ENCODE data around the gene ZFPL1. TPM values are rescaled to one million over a fixed set of nuclear protein-coding genes. Genes with fewer than 3 reads are reported as not detected.

The ZFPL1 gene
- total RNA-seq, 2 experiments from 2014 or later: 38.4 to 43.9 TPM

DNA sequence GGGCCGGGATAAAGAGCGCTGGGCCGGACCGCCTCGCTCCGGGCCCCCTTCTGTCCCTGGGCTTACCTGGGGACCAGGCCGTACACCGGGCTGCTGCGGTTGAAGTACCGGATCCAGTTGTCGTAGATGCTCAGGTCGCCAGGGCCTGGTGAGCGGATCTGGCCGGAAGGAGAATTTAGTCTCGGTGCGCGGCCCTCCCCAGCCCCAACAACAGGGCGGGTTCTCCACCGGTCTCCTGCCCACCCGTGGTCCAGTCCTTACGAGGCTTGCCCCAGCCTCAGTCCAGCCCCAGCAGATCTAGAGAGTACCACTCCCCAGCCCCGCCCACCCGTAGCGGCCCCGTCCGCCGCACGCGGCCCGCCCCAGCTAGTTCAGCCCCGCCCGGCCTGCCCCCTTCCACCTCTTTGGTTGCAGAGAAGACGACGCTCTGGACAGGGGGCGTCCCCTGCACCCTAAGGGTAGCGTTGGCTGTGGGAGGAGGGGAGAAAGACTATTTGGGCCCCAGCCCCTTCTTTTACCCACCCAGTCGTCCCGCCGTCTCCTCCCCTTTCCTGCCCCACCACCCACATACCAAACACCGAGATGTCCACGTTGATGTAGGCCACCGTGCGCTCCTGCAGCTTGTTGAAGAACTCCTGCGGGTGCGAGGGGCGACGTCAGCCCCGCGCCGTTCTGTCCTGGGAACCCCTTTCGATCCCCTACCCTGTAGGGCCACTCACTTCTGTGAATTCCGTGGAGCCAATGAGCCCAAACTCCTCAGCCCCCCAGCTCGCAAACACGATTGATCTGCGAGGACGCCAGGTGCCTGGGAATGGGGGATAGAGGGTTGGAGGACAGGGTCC lies 36.2 kb upstream of the ZFPL1 start:
- no peak overlapping the region for H3K4me3 ChIP-seq (ENCODE audit: low read depth, low read length, poor library complexity, severe bottlenecking)
- peaks cover 9% of the 10 kb centered on the region; the same call in 1 of the 2 replicates for H3K79me2 ChIP-seq (ENCODE audit: insufficient read depth, low read depth, low read length)
- H2AFZ ChIP-seq (ENCODE audit: low read length): no peak overlapping the region
- peaks cover 38% of the 10 kb centered on the region for H3K36me3 ChIP-seq (ENCODE audit: insufficient read depth, low read length)
- no peak overlapping the region for H3K27ac ChIP-seq (ENCODE audit: low read depth, low read length, poor library complexity, severe bottlenecking)
- no peaks in the 10 kb centered on the region for H3K9me2 ChIP-seq (ENCODE audit: insufficient read depth, low read length)
- H3K9me3 ChIP-seq (ENCODE audit: low read length): no peaks in the 10 kb centered on the region
- H3K4me2 ChIP-seq (ENCODE audit: low read length): no peak overlapping the region
- CTCF ChIA-PET (ENCODE audit: unreplicated experiment): no interaction called here
- no peaks in the 10 kb centered on the region for H4K20me1 ChIP-seq (ENCODE audit: insufficient read depth, low read length)
- H3K4me1 ChIP-seq (ENCODE audit: insufficient read depth, low read length, poor library complexity, severe bottlenecking): peaks cover 3% of the 10 kb centered on the region
- DNase-seq (ENCODE audit: low spot score): no peak
- intact Hi-C loops (cut with micrococcal nuclease; ENCODE audit: unreplicated experiment): no loop called here
- POLR2A ChIA-PET: no interaction called here
- no TSS peak for BruUV-seq (replicated peaks)
- TF ChIP-seq, protein P1, sequence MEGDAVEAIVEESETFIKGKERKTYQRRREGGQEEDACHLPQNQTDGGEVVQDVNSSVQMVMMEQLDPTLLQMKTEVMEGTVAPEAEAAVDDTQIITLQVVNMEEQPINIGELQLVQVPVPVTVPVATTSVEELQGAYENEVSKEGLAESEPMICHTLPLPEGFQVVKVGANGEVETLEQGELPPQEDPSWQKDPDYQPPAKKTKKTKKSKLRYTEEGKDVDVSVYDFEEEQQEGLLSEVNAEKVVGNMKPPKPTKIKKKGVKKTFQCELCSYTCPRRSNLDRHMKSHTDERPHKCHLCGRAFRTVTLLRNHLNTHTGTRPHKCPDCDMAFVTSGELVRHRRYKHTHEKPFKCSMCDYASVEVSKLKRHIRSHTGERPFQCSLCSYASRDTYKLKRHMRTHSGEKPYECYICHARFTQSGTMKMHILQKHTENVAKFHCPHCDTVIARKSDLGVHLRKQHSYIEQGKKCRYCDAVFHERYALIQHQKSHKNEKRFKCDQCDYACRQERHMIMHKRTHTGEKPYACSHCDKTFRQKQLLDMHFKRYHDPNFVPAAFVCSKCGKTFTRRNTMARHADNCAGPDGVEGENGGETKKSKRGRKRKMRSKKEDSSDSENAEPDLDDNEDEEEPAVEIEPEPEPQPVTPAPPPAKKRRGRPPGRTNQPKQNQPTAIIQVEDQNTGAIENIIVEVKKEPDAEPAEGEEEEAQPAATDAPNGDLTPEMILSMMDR (conservative IDR thresholded peaks at IDR 0.05; ENCODE audit: low read length): no peak

DNA sequence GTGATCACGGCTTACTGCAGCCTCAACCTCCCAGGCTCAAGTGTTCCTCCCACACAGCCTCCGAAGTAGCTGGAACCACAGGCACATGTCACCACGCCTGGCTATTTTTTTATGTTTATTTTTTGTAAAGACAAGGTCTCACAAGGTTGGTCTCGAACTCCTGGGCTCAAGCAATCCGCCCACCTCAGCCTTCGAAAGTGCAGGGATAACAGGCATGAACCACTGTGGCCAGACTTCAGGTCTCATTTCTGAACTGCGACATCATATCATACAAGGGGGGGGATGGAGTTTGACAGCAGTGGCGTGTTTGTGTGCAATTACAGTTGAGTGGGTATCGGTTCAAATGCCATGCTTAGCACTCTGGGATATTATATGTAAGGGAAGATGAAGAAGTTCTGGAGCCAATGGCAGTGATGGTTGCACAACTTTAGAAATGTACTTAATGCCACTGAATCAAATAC lies 32.6 kb upstream of the ZFPL1 start:
- POLR2A ChIA-PET: no interaction called here
- H3K9me2 ChIP-seq (ENCODE audit: insufficient read depth, low read length): no peaks in the 10 kb centered on the region
- H3K79me2 ChIP-seq (ENCODE audit: insufficient read depth, low read depth, low read length): no peaks in the 10 kb centered on the region
- TF ChIP-seq, protein P1 (conservative IDR thresholded peaks at IDR 0.05; ENCODE audit: low read length): no peak
- TF ChIP-seq EZH2phosphoT487 (IDR thresholded peaks at IDR 0.05; ENCODE audit: borderline replicate concordance, low read depth, low read length): no peak
- no peaks in the 10 kb centered on the region for H3K9me3 ChIP-seq (ENCODE audit: low read length)
- H4K20me1 ChIP-seq (ENCODE audit: insufficient read depth, low read length): no peaks in the 10 kb centered on the region
- no peak overlapping the region for H3K4me2 ChIP-seq (ENCODE audit: low read length)
- H3K36me3 ChIP-seq (ENCODE audit: insufficient read depth, low read length): peaks cover 3% of the 10 kb centered on the region; the same call in 1 of the 2 replicates
- no TSS peak for BruUV-seq (replicated peaks)
- H3K27ac ChIP-seq (ENCODE audit: low read depth, low read length, poor library complexity, severe bottlenecking): no peak overlapping the region
- peaks cover 32% of the 10 kb centered on the region for H3K4me1 ChIP-seq (ENCODE audit: insufficient read depth, low read length, poor library complexity, severe bottlenecking)
- DNase-seq (ENCODE audit: low spot score): no peak
- intact Hi-C loops (cut with micrococcal nuclease; ENCODE audit: unreplicated experiment): no loop called here
- no peak overlapping the region for H3K4me3 ChIP-seq (ENCODE audit: low read depth, low read length, poor library complexity, severe bottlenecking)
- H2AFZ ChIP-seq (ENCODE audit: low read length): no peak overlapping the region
- CTCF ChIA-PET (ENCODE audit: unreplicated experiment): no interaction called here
